ENCODE results near the gene SPAG4.

DNA sequence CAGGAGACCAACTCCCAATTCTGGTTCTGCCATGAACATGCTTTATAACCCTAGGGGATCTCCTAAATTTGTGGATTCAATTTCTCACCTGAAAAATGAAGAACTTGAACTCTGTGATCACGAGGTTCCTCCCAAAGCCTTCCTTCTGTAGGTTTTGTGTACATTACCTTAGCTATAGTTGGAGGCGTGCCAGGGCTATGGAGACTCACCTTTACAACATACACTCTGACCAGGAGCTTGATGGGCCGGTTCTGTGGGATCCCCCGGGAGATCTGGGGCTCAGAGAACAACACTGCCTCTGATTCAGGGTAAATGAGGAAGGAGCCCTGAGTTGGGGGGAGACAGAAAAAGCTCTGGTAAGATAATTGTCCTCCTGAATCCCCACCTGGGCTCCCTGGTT lies 39.7 kb upstream of the SPAG4 start:
- TF ChIP-seq, protein P1, sequence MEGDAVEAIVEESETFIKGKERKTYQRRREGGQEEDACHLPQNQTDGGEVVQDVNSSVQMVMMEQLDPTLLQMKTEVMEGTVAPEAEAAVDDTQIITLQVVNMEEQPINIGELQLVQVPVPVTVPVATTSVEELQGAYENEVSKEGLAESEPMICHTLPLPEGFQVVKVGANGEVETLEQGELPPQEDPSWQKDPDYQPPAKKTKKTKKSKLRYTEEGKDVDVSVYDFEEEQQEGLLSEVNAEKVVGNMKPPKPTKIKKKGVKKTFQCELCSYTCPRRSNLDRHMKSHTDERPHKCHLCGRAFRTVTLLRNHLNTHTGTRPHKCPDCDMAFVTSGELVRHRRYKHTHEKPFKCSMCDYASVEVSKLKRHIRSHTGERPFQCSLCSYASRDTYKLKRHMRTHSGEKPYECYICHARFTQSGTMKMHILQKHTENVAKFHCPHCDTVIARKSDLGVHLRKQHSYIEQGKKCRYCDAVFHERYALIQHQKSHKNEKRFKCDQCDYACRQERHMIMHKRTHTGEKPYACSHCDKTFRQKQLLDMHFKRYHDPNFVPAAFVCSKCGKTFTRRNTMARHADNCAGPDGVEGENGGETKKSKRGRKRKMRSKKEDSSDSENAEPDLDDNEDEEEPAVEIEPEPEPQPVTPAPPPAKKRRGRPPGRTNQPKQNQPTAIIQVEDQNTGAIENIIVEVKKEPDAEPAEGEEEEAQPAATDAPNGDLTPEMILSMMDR (IDR thresholded peaks at IDR 0.05; ENCODE audit: poor library complexity, severe bottlenecking) = no peak
- TF ChIP-seq POLR2AphosphoS5 (IDR thresholded peaks at IDR 0.05) = no peak
- no peak for TF ChIP-seq EP300 (conservative IDR thresholded peaks at IDR 0.05; ENCODE audit: poor library complexity, severe bottlenecking)
